ENCODE results near the gene ERICH6B.

GRCh38 chr13:45548281-45548680 lies 67.3 kb downstream of the ERICH6B start:
- no peak for TF ChIP-seq L3MBTL2 (conservative IDR thresholded peaks at IDR 0.05)
- no peak for TF ChIP-seq SP1 (IDR thresholded peaks at IDR 0.05)
- no peak for TF ChIP-seq FOXA1 (IDR thresholded peaks at IDR 0.05)
